ENCODE measurements around the gene MEF2A. TPM values are rescaled to one million over a fixed set of nuclear protein-coding genes. Genes with fewer than 3 reads are reported as not detected.
A peak's percentile ranks its signal among the peaks of the same experiment; 100 is the strongest.

MEF2A gene
- total RNA-seq, 1 experiment from 2014 or later: 5.8 TPM

DNA sequence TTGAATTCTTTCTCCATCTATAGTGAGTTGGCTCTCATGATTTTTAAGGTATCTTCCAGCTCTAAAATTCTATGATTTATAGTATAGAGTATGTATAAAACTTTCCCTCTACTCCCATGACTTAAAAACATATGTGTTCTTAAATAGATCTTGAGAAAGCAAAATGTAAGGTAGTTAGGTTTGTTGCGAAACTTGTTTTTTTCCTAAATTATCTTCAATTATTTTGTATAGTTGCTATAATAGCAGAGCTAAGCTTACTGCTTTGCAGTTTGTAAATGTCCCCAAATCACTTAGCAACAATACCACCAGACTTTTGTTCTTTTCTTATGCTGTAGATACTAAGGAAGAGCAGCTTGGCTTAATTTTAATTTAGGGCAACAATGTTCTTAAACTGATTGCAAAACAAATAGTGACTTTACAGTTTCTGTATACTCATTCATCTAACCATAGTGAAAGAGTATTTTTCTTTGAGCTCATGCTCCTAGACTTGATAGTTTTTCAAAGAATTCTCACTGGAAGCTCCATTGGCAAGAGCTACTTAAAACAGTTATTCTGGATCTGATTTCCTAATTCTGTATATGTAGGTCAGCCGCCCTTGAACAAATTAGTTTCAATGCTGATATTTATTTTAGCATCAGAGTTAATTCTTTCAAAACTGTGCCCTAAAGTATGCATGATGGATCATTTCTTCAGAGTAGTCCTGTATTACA is 106.3 kb downstream of the MEF2A start:
- no peak for DNase-seq (ENCODE audit: low read depth)
- in situ Hi-C loops (cut with HindIII; ENCODE audit: low pct_unique_long_range_greater_than_20kb, low sequenced_read_pairs): no loop called here

DNA sequence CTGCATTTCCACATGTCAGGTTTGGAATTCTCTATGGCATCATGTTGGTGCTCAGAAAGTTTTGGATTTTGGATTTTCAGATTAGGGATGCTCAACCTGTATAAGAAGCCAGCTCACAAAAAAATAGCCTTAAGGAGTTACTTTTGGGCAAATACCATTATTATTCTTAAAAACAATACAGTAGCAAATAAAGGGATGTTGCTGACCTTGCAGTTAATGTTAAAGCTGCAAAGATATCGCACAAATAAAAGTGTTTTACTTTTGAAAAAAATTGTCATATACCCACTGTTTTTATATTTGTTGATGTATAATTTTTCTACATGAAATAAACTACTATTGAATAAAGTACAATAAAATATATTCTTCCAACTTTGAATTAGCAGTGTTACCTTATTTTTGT is 107.3 kb downstream of the MEF2A start:
- no peak for DNase-seq (ENCODE audit: low read depth)
- in situ Hi-C loops (cut with HindIII; ENCODE audit: low pct_unique_long_range_greater_than_20kb, low sequenced_read_pairs): no loop called here

DNA sequence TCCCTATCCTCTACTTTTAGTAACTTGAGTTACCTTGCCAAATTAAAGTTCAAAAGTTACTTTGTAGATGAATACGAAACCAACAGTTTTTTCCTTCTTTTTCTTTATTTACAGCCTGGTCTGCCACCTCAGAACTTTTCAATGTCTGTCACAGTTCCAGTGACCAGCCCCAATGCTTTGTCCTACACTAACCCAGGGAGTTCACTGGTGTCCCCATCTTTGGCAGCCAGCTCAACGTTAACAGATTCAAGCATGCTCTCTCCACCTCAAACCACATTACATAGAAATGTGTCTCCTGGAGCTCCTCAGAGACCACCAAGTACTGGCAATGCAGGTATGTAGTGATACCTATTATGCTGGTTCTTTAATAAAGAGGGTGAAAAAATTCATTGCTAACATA is 108.5 kb downstream of the MEF2A start:
- in situ Hi-C loops (cut with HindIII; ENCODE audit: low pct_unique_long_range_greater_than_20kb, low sequenced_read_pairs): no loop called here
- no peak for DNase-seq (ENCODE audit: low read depth)

DNA sequence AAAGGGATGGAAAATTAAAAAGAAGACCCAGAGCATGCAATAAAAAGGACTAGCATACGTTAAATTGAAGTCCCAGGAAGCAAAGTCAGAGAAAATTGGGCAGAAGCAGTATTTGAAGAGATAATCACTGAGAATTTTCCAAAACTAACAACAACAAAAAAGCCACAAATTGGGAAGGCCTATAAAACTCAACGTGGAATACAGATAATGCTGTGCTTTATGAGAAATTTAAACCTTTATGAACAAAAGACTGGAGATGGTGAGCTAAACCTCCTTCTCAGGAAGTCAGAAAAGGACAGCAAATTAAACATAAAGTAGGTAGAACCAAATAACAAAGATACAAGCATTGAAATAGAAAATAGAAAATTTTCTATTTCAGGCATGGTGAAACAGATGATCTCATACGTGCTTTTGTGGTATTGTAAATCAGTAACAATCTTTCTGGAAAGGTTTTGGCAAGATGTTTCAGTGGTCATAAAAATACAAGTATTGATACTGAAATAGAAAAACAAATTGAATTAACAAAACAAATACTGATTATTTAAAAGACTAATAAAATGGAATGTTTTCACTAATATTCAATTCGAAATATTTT is 111.9 kb downstream of the MEF2A start:
- no peak for DNase-seq (ENCODE audit: low read depth)
- in situ Hi-C loops (cut with HindIII; ENCODE audit: low pct_unique_long_range_greater_than_20kb, low sequenced_read_pairs): no loop called here

GRCh38 chr15:99680276-99680675 is 114.5 kb downstream of the MEF2A start:
- in situ Hi-C loops (cut with HindIII; ENCODE audit: low pct_unique_long_range_greater_than_20kb, low sequenced_read_pairs): no loop called here

DNA sequence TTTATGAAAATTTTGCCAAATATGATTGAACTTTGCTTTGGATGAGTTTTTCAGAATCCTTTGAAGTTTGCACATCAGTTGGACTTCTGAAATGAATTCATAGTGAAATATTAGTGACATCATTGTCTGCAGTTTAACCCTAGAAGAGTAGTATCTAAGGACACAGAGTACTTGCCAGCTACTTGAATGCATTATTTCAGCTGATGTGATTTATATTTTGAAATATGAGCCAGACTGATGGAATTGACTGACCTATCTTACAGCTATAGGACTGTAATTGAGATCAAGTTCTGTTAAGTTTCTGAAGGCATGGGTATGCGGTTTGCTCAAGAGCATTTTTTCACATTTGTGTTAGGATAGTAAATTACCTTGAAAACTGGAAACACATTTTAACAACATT is 116.2 kb downstream of the MEF2A start:
- no peak for DNase-seq (ENCODE audit: low read depth)
- in situ Hi-C loops (cut with HindIII; ENCODE audit: low pct_unique_long_range_greater_than_20kb, low sequenced_read_pairs): no loop called here

More at GRCh38 chr15:99680276-99680675, 114.5 kb downstream of the MEF2A start:
- no peak for DNase-seq (ENCODE audit: low read depth)

DNA sequence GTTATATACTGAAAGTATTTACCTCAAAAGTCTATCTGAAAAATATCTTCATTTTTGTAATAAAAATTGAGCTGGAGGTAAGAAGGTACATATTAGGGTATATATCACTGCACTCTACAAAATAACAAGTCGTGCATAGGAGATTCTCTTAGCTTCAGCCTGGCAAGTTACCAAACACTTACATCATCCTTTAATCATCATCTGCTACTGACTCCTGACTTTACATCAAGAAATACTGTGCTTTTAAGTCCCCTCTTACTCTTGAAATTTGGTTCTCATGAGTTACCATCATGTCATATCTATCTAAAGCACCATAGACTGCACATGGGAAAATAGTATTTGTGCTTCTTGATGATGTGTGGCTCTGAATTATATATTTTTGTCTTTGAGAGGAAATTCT is 116.7 kb downstream of the MEF2A start:
- DNase-seq (ENCODE audit: low read depth): peak; percentile 6
- in situ Hi-C loops (cut with HindIII; ENCODE audit: low pct_unique_long_range_greater_than_20kb, low sequenced_read_pairs): no loop called here

DNA sequence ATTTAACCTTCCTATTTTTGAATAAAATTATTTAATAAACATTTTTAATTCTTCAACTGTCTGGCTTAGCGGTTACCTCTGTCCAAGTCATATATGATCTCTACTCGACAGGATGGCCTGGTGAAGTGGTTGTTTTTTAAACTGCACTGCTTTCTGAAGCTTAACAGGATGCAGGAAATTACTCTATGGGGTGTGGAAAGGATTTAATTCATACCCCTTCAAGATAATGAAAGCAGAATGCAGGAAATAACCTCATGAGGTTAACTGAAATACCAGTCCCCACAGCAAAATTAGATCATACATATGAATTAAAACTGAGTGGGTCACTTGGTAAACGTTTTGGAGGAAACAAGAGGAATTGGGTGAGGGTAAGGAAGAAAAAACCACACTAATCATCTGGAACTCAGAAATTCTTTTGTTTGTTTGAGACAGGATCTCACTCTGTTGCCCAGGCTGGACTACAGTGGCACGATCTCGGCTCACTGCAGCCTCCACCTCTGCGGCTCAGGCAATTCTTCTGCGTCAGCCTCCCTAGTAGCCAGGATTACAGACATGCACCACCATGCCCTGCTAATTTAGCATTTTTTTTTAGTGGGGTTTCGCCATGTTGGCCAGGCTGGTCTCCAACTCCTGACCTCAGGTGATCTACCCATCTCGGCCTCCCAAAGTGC is 117.4 kb downstream of the MEF2A start:
- in situ Hi-C loops (cut with HindIII; ENCODE audit: low pct_unique_long_range_greater_than_20kb, low sequenced_read_pairs): no loop called here

GRCh38 chr15:99686290-99686689 is 120.5 kb downstream of the MEF2A start:
- DNase-seq (ENCODE audit: low read depth): no peak
- in situ Hi-C loops (cut with HindIII; ENCODE audit: low pct_unique_long_range_greater_than_20kb, low sequenced_read_pairs): no loop called here

More for the DNA sequence above, 117.4 kb downstream of the MEF2A start:
- no peak for DNase-seq (ENCODE audit: low read depth)

GRCh38 chr15:99692825-99693224 is 127.0 kb downstream of the MEF2A start:
- in situ Hi-C loops (cut with HindIII; ENCODE audit: low pct_unique_long_range_greater_than_20kb, low sequenced_read_pairs): no loop called here
- no peak for DNase-seq (ENCODE audit: low read depth)

DNA sequence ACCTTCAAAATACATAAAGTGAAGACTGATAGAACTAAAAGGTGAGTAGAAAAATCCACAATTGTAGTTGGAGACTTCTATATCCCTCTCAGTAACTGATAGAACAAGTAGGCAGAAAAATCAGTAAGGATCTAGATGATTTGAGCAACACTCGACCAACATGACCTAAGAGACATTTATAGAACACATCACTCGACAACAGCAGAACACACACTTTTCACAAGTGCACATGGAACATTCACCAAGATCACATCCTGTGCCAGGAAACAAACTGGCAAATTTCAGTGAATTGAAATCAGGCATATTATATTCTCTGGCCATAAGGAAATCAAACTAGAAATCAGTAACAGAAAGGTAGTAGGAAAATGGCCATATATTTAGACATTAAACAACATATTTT is 130.3 kb downstream of the MEF2A start:
- in situ Hi-C loops (cut with HindIII; ENCODE audit: low pct_unique_long_range_greater_than_20kb, low sequenced_read_pairs): no loop called here
- no peak for DNase-seq (ENCODE audit: low read depth)

DNA sequence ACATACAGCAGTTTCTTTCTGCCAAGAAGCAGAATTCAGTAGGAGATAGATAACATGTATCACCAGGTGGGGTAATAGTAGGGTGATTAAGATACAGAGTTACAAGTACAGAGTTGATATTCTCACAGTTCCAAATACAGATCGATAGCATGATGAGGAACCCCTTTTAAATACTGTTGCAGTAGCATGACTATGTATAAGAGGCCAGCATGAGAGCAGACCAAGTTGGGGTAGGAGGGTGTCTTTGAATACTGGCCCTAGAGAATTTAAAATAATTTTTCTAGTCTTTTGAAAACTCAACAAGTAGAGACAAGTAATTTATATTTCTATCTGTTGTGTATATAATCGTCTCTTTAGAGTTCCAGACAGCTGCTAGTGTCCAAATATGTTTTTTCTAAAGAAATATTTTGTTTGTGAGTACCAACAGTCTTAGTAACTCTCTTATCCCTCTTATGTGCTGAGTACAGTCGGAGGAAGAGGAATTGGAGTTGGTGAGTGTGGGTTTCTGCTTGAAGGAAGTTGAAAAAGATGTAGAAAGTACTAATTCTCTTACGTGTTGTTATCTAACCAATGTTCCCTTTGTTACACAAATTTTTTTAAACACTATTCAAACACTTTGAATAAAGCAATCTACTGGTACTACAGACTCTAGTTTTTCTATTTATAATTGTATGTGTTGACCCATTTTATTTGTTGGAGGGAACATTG is 137.3 kb downstream of the MEF2A start:
- in situ Hi-C loops (cut with HindIII; ENCODE audit: low pct_unique_long_range_greater_than_20kb, low sequenced_read_pairs): no loop called here

GRCh38 chr15:99703603-99704443 is 138.0 kb downstream of the MEF2A start:
- in situ Hi-C loops (cut with HindIII; ENCODE audit: low pct_unique_long_range_greater_than_20kb, low sequenced_read_pairs): no loop called here
- DNase-seq (ENCODE audit: low read depth): peak; percentile 65

More for the DNA sequence above, 137.3 kb downstream of the MEF2A start:
- no peak for DNase-seq (ENCODE audit: low read depth)

DNA sequence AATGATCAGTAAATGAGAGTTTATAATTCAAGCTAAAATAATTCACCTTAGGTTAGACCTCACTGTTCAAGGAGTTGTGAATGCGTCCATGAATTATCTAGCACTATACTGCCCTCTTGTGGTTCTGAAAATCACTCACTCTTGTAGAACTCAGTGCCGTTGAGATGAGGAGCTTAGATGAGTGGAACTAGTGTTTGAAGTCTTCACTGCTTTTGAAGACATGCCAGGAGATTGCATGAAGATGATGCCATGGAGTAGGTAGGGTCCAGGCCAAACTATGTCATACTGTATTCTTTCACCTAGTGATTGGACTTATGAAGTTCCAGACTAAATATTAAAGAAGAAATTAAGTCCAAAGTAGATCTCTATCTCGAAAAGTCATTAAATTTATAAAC is 138.7 kb downstream of the MEF2A start:
- in situ Hi-C loops (cut with HindIII; ENCODE audit: low pct_unique_long_range_greater_than_20kb, low sequenced_read_pairs): no loop called here
- DNase-seq (ENCODE audit: low read depth): peak; percentile 59

DNA sequence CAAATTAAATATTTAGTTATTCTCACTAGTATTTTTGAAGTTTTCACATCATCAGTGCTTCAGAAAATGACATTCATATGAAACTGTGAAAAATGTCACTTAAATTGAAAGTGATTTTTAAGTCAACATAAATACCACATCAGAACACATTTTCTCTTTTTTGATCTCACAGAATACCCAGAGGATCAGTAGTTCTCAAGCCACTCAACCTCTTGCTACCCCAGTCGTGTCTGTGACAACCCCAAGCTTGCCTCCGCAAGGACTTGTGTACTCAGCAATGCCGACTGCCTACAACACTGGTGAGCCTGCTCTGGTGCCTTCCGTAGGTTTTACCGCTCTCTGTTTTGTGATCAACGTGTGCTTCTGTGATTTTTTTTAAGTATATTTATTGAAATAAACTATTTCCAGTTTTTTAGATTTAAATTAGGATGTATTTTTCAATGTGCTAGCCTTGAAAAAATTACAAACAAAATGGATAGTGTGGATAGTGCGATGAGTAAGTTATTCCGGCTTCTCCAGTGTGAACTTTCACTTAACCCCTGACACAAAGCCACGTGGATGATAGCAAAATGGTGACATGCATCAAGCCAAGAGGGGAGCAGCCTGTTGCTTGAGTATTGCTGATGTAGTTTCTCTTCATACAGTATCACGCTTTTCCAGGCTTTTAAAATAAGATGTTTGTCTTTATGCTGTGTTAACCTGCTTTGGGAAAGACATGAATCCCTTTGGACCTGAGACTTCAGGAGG is 140.9 kb downstream of the MEF2A start:
- no peak for DNase-seq (ENCODE audit: low read depth)
- in situ Hi-C loops (cut with HindIII; ENCODE audit: low pct_unique_long_range_greater_than_20kb, low sequenced_read_pairs): no loop called here

GRCh38 chr15:99707473-99708270 is 141.9 kb downstream of the MEF2A start:
- in situ Hi-C loops (cut with HindIII; ENCODE audit: low pct_unique_long_range_greater_than_20kb, low sequenced_read_pairs): no loop called here
- no peak for DNase-seq (ENCODE audit: low read depth)

DNA sequence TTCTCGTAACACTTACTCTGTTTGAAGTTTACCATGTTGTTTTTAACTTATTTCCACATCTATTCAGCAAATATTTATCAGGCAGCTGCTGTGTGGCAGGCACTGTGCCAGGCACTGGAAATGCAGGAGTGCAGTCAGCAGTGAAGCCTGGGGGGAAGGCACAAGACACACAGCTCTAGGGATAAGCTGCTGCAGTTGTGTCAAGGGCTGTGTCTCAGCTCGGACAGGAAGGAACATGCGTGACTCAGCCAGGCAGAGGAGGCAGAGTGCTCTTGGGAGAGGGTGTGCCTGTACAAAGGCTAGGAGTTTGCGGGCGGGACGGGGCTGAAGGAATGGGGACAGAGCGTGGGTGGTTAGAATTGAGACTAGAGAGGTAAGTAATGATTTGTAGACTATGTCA is 142.8 kb downstream of the MEF2A start:
- DNase-seq (ENCODE audit: low read depth): peak; percentile 55
- in situ Hi-C loops (cut with HindIII; ENCODE audit: low pct_unique_long_range_greater_than_20kb, low sequenced_read_pairs): no loop called here

Measured in Caki2 (cell line).